Effector CD8-positive, alpha-beta T cell (primary cell): ENCODE data around the gene PPAN.

Experiments used
- DNase-seq: peaks from one replicate; lab custom pipeline; 2025; lab: John Stamatoyannopoulos, UW
- total RNA-seq, 4 experiments: gene quantifications; one replicate each; lab custom pipeline; 2026; lab: John Stamatoyannopoulos, UW

Gene PPAN
- total RNA-seq: 13.0 to 25.2 (median 15.1) reads per million in 4 experiments

- DNase-seq: peak; percentile 95
Observed at GRCh38 chr19:10106100-10106936, at the start of gene PPAN. Gene PPAN, plus strand, starts transcription at chr19:10106362. Its CDS starts 33 bp downstream, at chr19:10106395.

- no peak for DNase-seq
Observed at GRCh38 chr19:10061717-10062310, 44.3 kb upstream of the PPAN start.

GRCh38 chr19:10068205-10068604 is 38.0 kb upstream of the PPAN start:
- no peak for DNase-seq

- DNase-seq: no peak
Observed at GRCh38 chr19:10069046-10069445, 37.1 kb upstream of the PPAN start.

- no peak for DNase-seq
Observed at GRCh38 chr19:10070730-10071446, 35.3 kb upstream of the PPAN start.

GRCh38 chr19:10074153-10074552 is 32.0 kb upstream of the PPAN start:
- DNase-seq: peak; percentile 7

GRCh38 chr19:10076535-10076934 is 29.6 kb upstream of the PPAN start:
- DNase-seq: no peak

- no peak for DNase-seq
Observed at GRCh38 chr19:10078329-10078728, 27.8 kb upstream of the PPAN start.

- DNase-seq: no peak
Observed at GRCh38 chr19:10079031-10079453, 27.1 kb upstream of the PPAN start.

- no peak for DNase-seq
Observed at GRCh38 chr19:10083911-10084310, 22.3 kb upstream of the PPAN start.

GRCh38 chr19:10084803-10085202 is 21.4 kb upstream of the PPAN start:
- no peak for DNase-seq

- peak; percentile 78 for DNase-seq
Observed at GRCh38 chr19:10085641-10086590, 20.2 kb upstream of the PPAN start, which contains the start of gene SHFL. Gene SHFL, plus strand, starts transcription at chr19:10086317. Its CDS starts 111 bp downstream, at chr19:10086428.

- peak; percentile 16 for DNase-seq
Observed at GRCh38 chr19:10086591-10087192, 19.5 kb upstream of the PPAN start.

- no peak for DNase-seq
Observed at GRCh38 chr19:10087296-10088061, 18.7 kb upstream of the PPAN start.

- no peak for DNase-seq
Observed at GRCh38 chr19:10088949-10089554, 17.1 kb upstream of the PPAN start.

- no peak for DNase-seq
Observed at GRCh38 chr19:10089801-10090375, 16.3 kb upstream of the PPAN start.

- no peak for DNase-seq
Observed at GRCh38 chr19:10091370-10091687, 14.8 kb upstream of the PPAN start.

- no peak for DNase-seq
Observed at GRCh38 chr19:10091895-10092641, 14.1 kb upstream of the PPAN start.
